Neuronal stem cell (in vitro differentiated cells): ENCODE results near the gene SCFD1.
A peak's percentile ranks its signal among the peaks of the same experiment; 100 is the strongest.

Source experiments
- DNase-seq: peaks from one replicate; pipeline ENCODE4 v3.0.0-alpha.2; 2013; ENCODE audit warnings: low spot score
- H2AFZ ChIP-seq: one replicate; pipeline ENCODE4 v1.6.1; 2013; ENCODE audit warnings: mild to moderate bottlenecking, low read length, inconsistent platforms
- H2AK5ac ChIP-seq: 2 replicates; pipeline ENCODE4 v1.6.1; 2013; ENCODE audit warnings: low read depth, mild to moderate bottlenecking, inconsistent platforms, low read length, moderate library complexity, mixed read lengths
- H2BK120ac ChIP-seq: 2 replicates; pipeline ENCODE4 v1.6.1; 2013; ENCODE audit warnings: low read depth, mild to moderate bottlenecking, inconsistent platforms, low read length, moderate library complexity, mixed read lengths
- H2BK12ac ChIP-seq: one replicate; pipeline ENCODE4 v1.6.1; 2013; ENCODE audit warnings: low read length, inconsistent platforms
- H2BK15ac ChIP-seq: 2 replicates; pipeline ENCODE4 v1.6.1; 2013; ENCODE audit warnings: mild to moderate bottlenecking, low read length, inconsistent platforms, mixed read lengths
- H2BK5ac ChIP-seq: one replicate; pipeline ENCODE4 v1.6.1; 2013; ENCODE audit warnings: inconsistent platforms, mild to moderate bottlenecking, low read length, moderate library complexity
- H3K14ac ChIP-seq: one replicate; pipeline ENCODE4 v1.6.1; 2013; ENCODE audit warnings: low read length, inconsistent platforms
- H3K18ac ChIP-seq: 2 replicates; pipeline ENCODE4 v1.6.1; 2013; ENCODE audit warnings: low read length, inconsistent platforms
- H3K23ac ChIP-seq: 2 replicates; pipeline ENCODE4 v1.6.1; 2013; ENCODE audit warnings: low read depth, mild to moderate bottlenecking, mixed read lengths, low read length, inconsistent platforms; ENCODE audit not compliant: poor library complexity
- H3K27ac ChIP-seq: replicated peaks from 3 replicates; pipeline ENCODE4 v1.5.1; 2013; ENCODE audit warnings: low read length, inconsistent platforms
- H3K27me3 ChIP-seq, 3 experiments: 2 replicates each; pipeline ENCODE4 v1.6.1; 2013; ENCODE audit warnings: low read length in 3 of 3, mild to moderate bottlenecking in 2 of 3, inconsistent platforms in 1 of 3, low read depth in 1 of 3, mixed read lengths in 1 of 3, moderate library complexity in 1 of 3; ENCODE audit not compliant: control insufficient read depth in 3 of 3, insufficient read depth in 3 of 3
- H3K36me3 ChIP-seq, 2 donors: replicated peaks in 1 of 2; 2 replicates each; pipeline ENCODE4 v1.6.1; 2013; ENCODE audit warnings: low read length in 2 of 2; ENCODE audit not compliant: control insufficient read depth in 2 of 2, insufficient read depth in 2 of 2
- H3K4ac ChIP-seq: 2 replicates; pipeline ENCODE4 v1.6.1; 2013; ENCODE audit warnings: inconsistent platforms, mild to moderate bottlenecking, low read length, moderate library complexity
- H3K4me1 ChIP-seq, 2 donors: 1 replicate in 1 of 2; 2 replicates in 1 of 2; pipeline ENCODE4 v1.6.1; 2013; ENCODE audit warnings: low read length in 2 of 2, low read depth in 1 of 2; ENCODE audit not compliant: control insufficient read depth in 2 of 2, insufficient read depth in 1 of 2
- H3K4me2 ChIP-seq: one replicate; pipeline ENCODE4 v1.6.1; 2013; ENCODE audit warnings: mild to moderate bottlenecking, low read length, inconsistent platforms; ENCODE audit not compliant: insufficient read depth, poor library complexity, severe bottlenecking
- H3K4me3 ChIP-seq, 2 donors: 2 replicates each; pipeline ENCODE4 v1.5.1; 2013; ENCODE audit warnings: low read length in 2 of 2, mild to moderate bottlenecking in 2 of 2, inconsistent platforms in 1 of 2, moderate library complexity in 1 of 2
- H3K79me1 ChIP-seq: one replicate; pipeline ENCODE4 v1.6.1; 2013; ENCODE audit warnings: low read depth, mild to moderate bottlenecking, inconsistent platforms, low read length, moderate library complexity
- H3K9ac ChIP-seq: one replicate; pipeline ENCODE4 v1.6.1; 2013; ENCODE audit warnings: mild to moderate bottlenecking, low read depth, low read length, inconsistent platforms; ENCODE audit not compliant: poor library complexity
- H3K9me3 ChIP-seq, 2 donors: replicated peaks in 1 of 2; 2 replicates each; pipeline versions ENCODE3 to v1.6.1; 2013; ENCODE audit warnings: low read length in 2 of 2, mild to moderate bottlenecking in 2 of 2, inconsistent platforms in 1 of 2, low read depth in 1 of 2, mixed read lengths in 1 of 2, moderate library complexity in 1 of 2; ENCODE audit not compliant: control insufficient read depth in 2 of 2, insufficient read depth in 1 of 2
- H4K8ac ChIP-seq: one replicate; pipeline ENCODE4 v1.6.1; 2013; ENCODE audit warnings: low read depth, mild to moderate bottlenecking, inconsistent platforms, low read length, moderate library complexity
- H4K91ac ChIP-seq: one replicate; pipeline ENCODE4 v1.6.1; 2013; ENCODE audit warnings: low read length, low read depth, mild to moderate bottlenecking, inconsistent platforms; ENCODE audit not compliant: poor library complexity
- WGBS, 2 donors: extraction: QIAGEN DNeasy Blood & Tissue Kit; methylation state at CpG; one replicate each; pipeline ENCODE4 v1.1.7; 2013; ENCODE audit warnings: missing lambda C conversion rate in 2 of 2, mixed read lengths in 1 of 2; ENCODE audit not compliant: insufficient read length in 2 of 2, insufficient replicate concordance in 1 of 2; ENCODE audit errors: extremely low coverage in 2 of 2; 5-methylcytosine and 5-hydroxymethylcytosine counted together

SCFD1 gene

GRCh38 chr14:30621354-30621939 is 672 bp upstream of the SCFD1 start:
- Histone ChIP-seq H3K4ac (no peak overlapping the region), H2BK120ac (no peak overlapping the region), H3K23ac (no peak overlapping the region), H2AFZ (peak overlapping the region; percentile 93), H3K4me2 (peak overlapping the region; percentile 47), H3K27me3 (no peaks in the 10 kb centered on the region), H2AK5ac (no peak overlapping the region), H3K14ac (no peak overlapping the region), H2BK12ac (no peak overlapping the region), H3K4me3 (peak overlapping the region; percentile 83 to 93), H4K8ac (peak overlapping the region; percentile 78), H2BK5ac (no peak overlapping the region), H3K36me3 (peaks cover 0 to 26% of the 10 kb centered on the region in 2 donors), H3K9me3 (no peaks in the 10 kb centered on the region), H3K27ac (no peak overlapping the region), H3K18ac (no peak overlapping the region), H3K9ac (no peak overlapping the region), H2BK15ac (no peak overlapping the region), H3K4me1 (no peaks in the 10 kb centered on the region), H3K79me1 (no peaks in the 10 kb centered on the region), H4K91ac (no peak overlapping the region)
- WGBS, 2 donors: no CpG with 5 or more reads among the region's 17 CpGs
- DNase-seq: peak; percentile 1

GRCh38 chr14:30623412-30624131 is 1.5 kb downstream of the SCFD1 start:
- no peak overlapping the region for H2BK120ac ChIP-seq
- no peak overlapping the region for H4K91ac ChIP-seq
- WGBS, 2 donors: no CpG with 5 or more reads among the region's 7 CpGs
- no peak overlapping the region for H3K9ac ChIP-seq
- no peak overlapping the region for H3K23ac ChIP-seq
- no peak overlapping the region for H3K4ac ChIP-seq
- H2BK12ac ChIP-seq: no peak overlapping the region
- no peak for DNase-seq
- no peak overlapping the region for H4K8ac ChIP-seq
- no peak overlapping the region for H2BK5ac ChIP-seq
- no peak overlapping the region for H3K14ac ChIP-seq
- no peaks in the 10 kb centered on the region for H3K27me3 ChIP-seq
- H2BK15ac ChIP-seq: no peak overlapping the region
- no peaks in the 10 kb centered on the region for H3K4me1 ChIP-seq
- peaks cover 0 to 24% of the 10 kb centered on the region in 2 donors for H3K36me3 ChIP-seq
- H3K27ac ChIP-seq: no peak overlapping the region
- H3K4me2 ChIP-seq: no peak overlapping the region
- no peak overlapping the region for H2AK5ac ChIP-seq
- H3K79me1 ChIP-seq: no peaks in the 10 kb centered on the region
- no peak overlapping the region for H3K18ac ChIP-seq
- no peak overlapping the region for H2AFZ ChIP-seq
- H3K9me3 ChIP-seq: no peaks in the 10 kb centered on the region
- peak overlapping the region in 1 of 2 donors; percentile 83 for H3K4me3 ChIP-seq

- Histone ChIP-seq H3K27ac (no peak overlapping the region), H3K23ac (no peak overlapping the region)
These were observed 2.0 kb downstream of the SCFD1 start for GRCh38 chr14:30624132-30624423.

GRCh38 chr14:30625533-30625932 is 3.4 kb downstream of the SCFD1 start:
- Histone ChIP-seq H3K27me3 (no peaks in the 10 kb centered on the region), H3K4me2 (no peak overlapping the region), H3K4me1 (no peaks in the 10 kb centered on the region), H3K9ac (no peak overlapping the region), H3K27ac (no peak overlapping the region), H2AFZ (no peak overlapping the region), H2BK5ac (no peak overlapping the region), H3K4ac (no peak overlapping the region), H3K36me3 (peaks cover 0 to 38% of the 10 kb centered on the region in 2 donors), H3K23ac (no peak overlapping the region), H4K91ac (no peak overlapping the region), H3K4me3 (no peak overlapping the region), H2AK5ac (no peak overlapping the region), H3K18ac (no peak overlapping the region), H2BK120ac (no peak overlapping the region), H3K79me1 (no peaks in the 10 kb centered on the region), H3K14ac (no peak overlapping the region), H3K9me3 (no peaks in the 10 kb centered on the region), H2BK12ac (no peak overlapping the region), H2BK15ac (no peak overlapping the region), H4K8ac (no peak overlapping the region)
- DNase-seq: no peak
- no CpG with 5 or more reads among the region's 3 CpGs for WGBS, 2 donors

More at GRCh38 chr14:30624132-30624423, 2.0 kb downstream of the SCFD1 start:
- no peaks in the 10 kb centered on the region for H3K27me3 ChIP-seq
- H3K9me3 ChIP-seq: no peaks in the 10 kb centered on the region
- WGBS, 2 donors: no CpG with 5 or more reads among the region's 5 CpGs
- no peak overlapping the region for H3K14ac ChIP-seq
- no peak for DNase-seq
- H3K4ac ChIP-seq: no peak overlapping the region
- H2BK12ac ChIP-seq: no peak overlapping the region
- H4K8ac ChIP-seq: no peak overlapping the region
- no peak overlapping the region for H3K4me3 ChIP-seq
- no peaks in the 10 kb centered on the region for H3K4me1 ChIP-seq
- no peak overlapping the region for H2AK5ac ChIP-seq
- no peak overlapping the region for H2BK5ac ChIP-seq
- H3K9ac ChIP-seq: no peak overlapping the region
- no peak overlapping the region for H2BK15ac ChIP-seq
- no peak overlapping the region for H3K4me2 ChIP-seq
- H3K36me3 ChIP-seq: peaks cover 0 to 27% of the 10 kb centered on the region in 2 donors
- H2AFZ ChIP-seq: no peak overlapping the region
- no peak overlapping the region for H3K18ac ChIP-seq
- no peaks in the 10 kb centered on the region for H3K79me1 ChIP-seq
- H2BK120ac ChIP-seq: no peak overlapping the region
- no peak overlapping the region for H4K91ac ChIP-seq
